Fibroblast of lung (primary cell): ENCODE results near the gene KRT74.

Experiments
- CTCF ChIP-seq, 2 donors: IDR thresholded peaks in 1 of 2; conservative IDR thresholded peaks in 1 of 2; 1 replicate in 1 of 2; 2 replicates in 1 of 2; pipeline ENCODE4 v1.5.1; 2011 to 2012; ENCODE audit warnings: low read length in 2 of 2, control low read depth in 1 of 2, inconsistent platforms in 1 of 2, low read depth in 1 of 2, mild to moderate bottlenecking in 1 of 2
- EZH2 ChIP-seq: IDR thresholded peaks from 2 replicates; pipeline ENCODE4 v1.5.1; 2012; ENCODE audit warnings: low read length, control low read depth, mild to moderate bottlenecking; ENCODE audit errors: missing control alignments

DNA sequence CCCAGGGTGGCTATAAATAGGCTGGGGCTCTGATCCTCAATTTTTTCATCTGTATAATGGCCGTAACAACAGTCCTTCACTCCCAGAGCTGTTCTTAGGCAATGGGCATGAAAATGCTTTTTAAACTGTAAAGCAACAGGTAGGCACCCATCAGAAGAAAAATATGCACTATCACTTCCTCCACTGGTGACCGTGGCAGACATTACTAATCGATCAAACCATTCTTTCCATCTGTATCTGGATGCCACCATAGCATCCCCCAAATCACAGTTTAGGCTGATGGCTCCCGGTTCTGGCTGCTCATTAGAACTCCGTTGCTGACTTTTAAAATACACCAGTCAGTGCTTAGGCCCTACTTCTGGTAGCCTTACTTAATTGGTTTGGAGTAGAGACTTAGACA is 31.9 kb downstream of the KRT74 start:
- TF ChIP-seq CTCF (conservative IDR thresholded peaks at IDR 0.05 in 1 of 2, IDR thresholded peaks at IDR 0.05 in 1 of 2; ENCODE audit: low read depth in 1 of 2, low read length in 2 of 2): no peak
- no peak for TF ChIP-seq EZH2
